ENCODE results near the gene MID1.

MID1 gene

GRCh38 chrX:10480861-10481260, 139.5 kb downstream of the MID1 start:
- DNase-seq: no peak

- no peak for DNase-seq
Measured at GRCh38 chrX:10479508-10479907, 140.9 kb downstream of the MID1 start.

- DNase-seq: no peak
Measured at GRCh38 chrX:10477525-10477924, 142.9 kb downstream of the MID1 start.

DNA sequence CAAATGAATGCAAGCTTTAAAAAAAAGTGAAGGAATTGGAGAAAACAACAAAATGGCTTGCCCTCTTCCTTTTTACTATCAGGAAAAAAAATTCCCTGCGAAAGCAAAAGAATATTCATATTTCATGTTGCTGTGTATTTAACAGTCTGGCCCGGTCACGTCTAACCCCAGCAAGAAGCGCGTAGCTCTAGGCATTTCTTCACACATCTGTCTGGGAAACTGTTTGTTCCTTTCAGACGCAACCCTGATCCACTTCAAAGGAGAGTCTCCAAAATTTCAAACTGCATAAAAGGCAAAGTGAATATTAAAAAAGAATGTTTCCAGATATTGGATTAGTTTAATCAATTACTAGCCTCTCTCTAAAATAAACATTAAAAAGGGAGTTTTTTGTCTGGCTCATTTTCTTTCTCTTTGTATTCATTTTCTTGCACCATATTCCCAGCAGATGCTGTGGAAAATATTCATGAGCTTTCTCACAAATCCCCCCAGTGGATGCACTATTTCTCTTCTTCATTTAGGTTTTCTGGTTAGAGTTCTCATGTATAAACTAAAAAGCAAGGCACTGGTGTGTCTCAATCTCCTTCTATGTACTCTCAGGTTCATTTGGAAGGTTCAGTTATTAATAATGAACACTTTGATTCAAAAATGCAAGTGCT, 145.3 kb downstream of the MID1 start:
- no peak for DNase-seq

GRCh38 chrX:10474510-10474909, 145.9 kb downstream of the MID1 start:
- DNase-seq: no peak

DNA sequence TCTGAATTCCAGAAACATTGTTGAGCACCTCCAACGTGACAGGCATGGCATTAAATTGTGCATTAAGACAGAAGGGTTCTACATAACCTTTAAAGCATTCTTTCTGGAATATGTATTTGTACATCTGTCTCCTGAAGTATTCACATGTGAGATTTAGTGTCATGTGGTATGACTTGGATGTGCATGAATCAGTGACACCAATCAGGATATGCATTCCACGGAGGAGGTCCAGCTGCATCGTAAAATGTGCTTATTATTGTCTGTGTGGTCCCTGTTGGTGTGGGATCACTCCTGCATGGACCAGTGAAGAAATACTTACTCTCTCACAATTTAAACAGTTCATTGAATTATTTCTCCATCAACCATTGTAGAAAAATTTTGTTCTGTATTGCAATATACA, 149.0 kb downstream of the MID1 start:
- no peak for DNase-seq

DNA sequence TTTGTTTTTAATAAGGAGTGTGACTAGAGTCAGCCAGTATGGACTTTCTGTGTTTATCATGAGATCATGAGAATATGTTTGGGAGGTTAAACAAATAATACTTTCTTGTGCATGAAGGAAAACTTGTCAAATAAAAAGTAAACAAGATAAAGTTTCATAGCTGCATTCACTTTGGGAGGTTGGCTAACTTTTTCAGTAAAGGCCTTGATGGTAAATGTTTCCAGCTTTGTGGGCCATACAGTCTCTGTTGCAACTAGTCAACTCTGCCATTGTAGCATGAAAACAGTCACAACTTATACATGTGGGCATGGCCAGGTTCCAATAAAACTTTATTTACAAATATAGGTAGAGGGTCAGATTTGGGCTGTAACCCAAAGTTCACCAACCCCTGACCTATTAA, 150.4 kb downstream of the MID1 start:
- no peak for DNase-seq

DNA sequence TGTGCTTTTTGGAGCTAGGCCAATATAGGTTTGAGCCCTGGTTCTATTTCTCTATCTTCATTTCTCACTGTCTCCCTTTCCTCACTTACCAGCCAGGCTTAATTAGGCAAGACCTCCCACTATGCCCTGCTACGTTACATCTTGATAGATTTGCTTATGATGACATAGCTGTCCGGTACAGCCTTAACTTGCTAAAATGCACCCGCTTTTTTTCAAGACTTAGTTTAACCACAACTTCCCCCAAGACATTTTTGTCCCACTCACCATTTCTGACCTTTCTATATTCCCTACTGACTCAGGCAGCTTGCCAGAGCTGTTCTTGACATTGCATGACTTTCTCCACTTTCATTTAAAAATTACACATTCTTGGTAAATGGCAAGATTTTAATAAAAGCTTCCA, 152.6 kb downstream of the MID1 start:
- no peak for DNase-seq

- no peak for DNase-seq
Measured at GRCh38 chrX:10465254-10465653, 155.1 kb downstream of the MID1 start.

GRCh38 chrX:10457092-10457491, 163.3 kb downstream of the MID1 start:
- DNase-seq: no peak

DNA sequence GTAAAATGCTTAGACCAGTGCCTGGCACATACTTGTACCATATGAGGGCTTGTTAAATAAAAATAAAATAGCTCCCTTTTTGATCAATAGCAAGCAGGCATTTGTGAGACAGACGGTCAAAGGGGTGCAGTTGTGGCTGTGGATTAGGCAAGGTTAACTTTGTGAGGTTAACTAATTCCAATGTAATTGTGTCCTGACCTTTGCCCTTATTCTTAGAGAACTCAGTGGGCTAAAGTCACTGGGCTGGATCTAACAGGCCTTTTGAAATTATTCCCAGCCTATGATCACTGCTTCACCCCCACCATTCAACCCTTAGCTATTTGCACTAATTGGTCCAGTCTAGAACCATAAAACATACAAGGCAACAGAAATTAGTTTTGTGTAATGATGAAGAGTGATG, 166.4 kb downstream of the MID1 start:
- DNase-seq: no peak

DNA sequence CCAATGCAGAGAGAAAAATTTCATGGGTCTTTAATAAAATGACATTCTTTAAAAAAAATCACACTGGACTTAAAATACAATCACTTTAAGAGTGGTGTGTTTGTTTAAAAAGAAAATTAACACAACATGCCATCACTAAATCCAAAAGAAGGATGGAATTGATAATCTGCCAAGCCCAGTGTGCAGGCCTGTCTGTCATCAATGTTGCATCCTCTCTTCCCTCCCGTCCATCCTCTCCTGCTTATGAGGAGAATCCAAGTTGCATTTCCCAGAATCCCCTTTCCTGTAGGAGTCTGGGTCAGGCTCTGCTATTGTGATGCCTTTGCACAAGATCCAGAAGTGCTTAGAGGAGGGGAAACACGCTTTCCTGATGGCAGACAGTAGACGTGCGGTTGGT, 169.4 kb downstream of the MID1 start:
- DNase-seq: no peak

DNA sequence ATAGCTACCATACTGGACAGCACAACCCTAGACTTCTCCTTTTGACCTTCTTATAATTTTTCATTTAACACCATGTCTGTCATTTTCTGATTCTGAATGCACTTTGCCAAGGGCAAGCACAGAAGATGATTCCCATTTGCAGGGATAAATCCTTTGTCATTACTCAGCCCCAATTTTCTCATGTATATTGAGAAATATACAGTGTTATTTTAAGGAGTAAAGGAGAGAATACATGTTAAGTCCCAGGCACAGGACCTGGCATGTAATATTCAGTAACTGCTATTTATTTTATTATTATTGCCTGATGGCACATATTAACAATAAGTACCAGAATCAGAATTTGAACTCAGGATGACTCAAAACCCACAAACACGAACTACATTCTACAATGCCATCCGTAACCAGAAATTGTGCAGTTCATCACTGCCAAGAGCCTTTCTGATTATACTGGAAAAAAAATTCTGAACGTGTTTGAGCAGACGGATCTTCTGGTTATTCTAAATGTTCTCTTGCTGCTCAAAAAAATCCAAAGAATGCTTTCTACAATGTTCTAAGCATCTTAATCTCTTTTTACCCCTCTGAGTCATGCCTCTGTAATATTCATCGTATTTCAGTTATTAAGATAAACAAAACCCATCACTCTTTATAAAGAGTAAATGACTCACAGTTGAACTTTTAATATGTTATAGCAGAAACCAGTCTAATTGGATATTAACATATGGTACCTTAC, 170.0 kb downstream of the MID1 start:
- DNase-seq: no peak

- DNase-seq: no peak
Measured at GRCh38 chrX:10447564-10448214, 172.7 kb downstream of the MID1 start.

DNA sequence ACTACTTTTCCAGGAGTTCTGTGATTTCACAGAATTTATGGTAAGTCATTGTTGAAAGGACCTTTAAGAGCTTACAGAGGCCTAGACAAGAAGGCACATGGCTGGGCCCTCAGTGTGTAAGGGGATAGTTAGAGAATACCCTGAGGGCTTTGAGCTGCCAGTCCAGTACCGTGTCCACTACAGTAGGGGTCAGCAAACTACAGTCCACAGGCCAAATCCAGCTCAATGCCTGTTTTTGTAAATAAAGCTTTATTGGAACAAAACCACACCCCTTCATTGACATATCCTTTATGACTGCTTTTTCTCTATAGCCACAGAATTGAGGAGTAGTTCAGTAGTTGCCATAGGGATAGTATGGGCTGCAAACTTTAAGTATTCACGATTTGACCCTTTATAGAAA, 176.2 kb downstream of the MID1 start:
- no peak for DNase-seq

GRCh38 chrX:10441464-10441863, 178.9 kb downstream of the MID1 start:
- no peak for DNase-seq

- peak; percentile 13 for DNase-seq
Measured at GRCh38 chrX:10433296-10433965, 187.0 kb downstream of the MID1 start.

DNA sequence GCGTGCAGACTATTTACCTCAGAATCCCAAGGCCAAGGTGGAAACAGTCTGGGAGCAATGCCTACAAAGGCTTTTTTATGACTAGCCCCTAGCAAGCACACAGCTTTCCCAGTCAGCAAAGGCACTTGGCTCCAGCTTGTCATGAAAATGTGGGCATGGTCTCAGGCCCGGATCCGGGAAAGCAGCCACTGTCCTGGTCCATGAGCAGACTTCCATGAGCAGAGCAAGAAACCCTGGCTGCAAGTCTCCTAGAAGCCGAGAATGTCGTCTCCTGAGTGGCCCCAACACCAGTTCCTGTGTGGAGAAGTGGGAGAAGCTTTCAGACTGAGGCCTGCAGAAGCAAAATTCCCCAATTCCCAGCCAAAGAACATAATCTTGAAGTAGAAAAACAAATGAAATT, 190.5 kb downstream of the MID1 start:
- DNase-seq: no peak

DNA sequence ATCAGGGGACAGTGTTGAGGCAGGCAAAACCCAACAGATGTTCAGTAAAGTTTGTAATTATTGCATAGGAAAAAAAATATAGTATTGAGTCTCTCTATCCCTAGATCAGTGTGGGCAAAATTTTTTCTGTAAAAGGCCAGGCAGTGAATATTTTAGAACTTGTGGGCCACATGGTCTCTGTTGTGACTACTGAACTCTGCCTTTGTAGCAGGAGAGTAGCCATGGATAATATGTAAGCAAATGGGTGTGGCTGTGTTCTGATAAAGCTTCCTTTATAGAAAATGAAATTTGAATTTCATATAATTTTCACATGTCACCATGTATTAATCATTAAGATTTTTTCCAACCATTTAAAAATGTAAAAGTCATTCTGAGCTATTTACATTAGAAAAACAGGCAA, 193.1 kb downstream of the MID1 start:
- DNase-seq: no peak

- DNase-seq: no peak
Measured at GRCh38 chrX:10423716-10424115, 196.7 kb downstream of the MID1 start.

GRCh38 chrX:10420134-10420533, 200.3 kb downstream of the MID1 start:
- no peak for DNase-seq

GRCh38 chrX:10416424-10416823, 204.0 kb downstream of the MID1 start:
- DNase-seq: no peak

- peak; percentile 29 for DNase-seq
Measured at GRCh38 chrX:10415306-10416001, 204.9 kb downstream of the MID1 start.

Measured in retina (tissue), 1 donor.